ENCODE data around the gene MLNR. TPM values are rescaled to one million over a fixed set of nuclear protein-coding genes. Genes with fewer than 3 reads are reported as not detected.

MLNR gene
- not detected for total RNA-seq

- FAIRE-seq (no peak), DNase-seq (ENCODE audit: low spot score in 2 of 2) (peak in 1 of 2 donors; percentile 56)
Observed at GRCh38 chr13:49220036-49220855, at the start of gene MLNR. Gene MLNR (plus strand): TSS chr13:49220338. CDS start chr13:49220338, 0 bp downstream.

- DNase-seq (ENCODE audit: low spot score in 2 of 2), result no peak
- no peak for FAIRE-seq
Observed at GRCh38 chr13:49171359-49171758, 48.8 kb upstream of the MLNR start.

DNA sequence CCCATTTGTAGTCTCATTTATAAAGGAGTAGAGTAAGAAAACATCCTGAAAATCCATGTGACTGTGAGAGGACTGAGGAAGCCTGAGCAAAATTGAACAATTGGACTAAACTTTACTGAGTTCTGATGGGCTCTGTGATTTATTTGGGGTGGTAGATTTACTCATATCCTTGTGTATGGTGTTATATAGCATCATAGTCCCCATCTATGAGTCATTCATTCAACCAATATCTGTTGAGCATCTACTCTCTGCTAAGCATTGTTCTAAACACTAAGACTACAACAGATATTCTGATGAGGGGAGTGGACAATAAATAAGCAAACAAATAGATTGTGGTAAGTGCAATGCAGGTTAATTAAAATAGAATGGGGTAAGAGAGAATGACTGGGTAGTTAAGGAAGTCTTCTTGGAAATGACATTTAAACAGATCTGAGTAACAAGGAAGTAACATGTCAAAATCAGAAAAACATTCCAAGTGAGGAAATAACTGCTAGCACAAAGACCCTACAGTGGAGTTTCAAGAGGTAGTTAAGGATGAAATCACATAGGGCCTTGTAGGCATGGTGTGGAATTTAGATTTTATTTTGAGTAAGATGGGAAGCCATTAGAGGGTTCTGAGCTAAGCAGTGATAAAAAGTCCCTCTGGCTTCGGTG is 36.3 kb upstream of the MLNR start:
- DNase-seq (ENCODE audit: low spot score in 2 of 2), result no peak
- no peak for FAIRE-seq

- FAIRE-seq, result no peak
Observed at GRCh38 chr13:49184621-49185020, 35.5 kb upstream of the MLNR start.

DNA sequence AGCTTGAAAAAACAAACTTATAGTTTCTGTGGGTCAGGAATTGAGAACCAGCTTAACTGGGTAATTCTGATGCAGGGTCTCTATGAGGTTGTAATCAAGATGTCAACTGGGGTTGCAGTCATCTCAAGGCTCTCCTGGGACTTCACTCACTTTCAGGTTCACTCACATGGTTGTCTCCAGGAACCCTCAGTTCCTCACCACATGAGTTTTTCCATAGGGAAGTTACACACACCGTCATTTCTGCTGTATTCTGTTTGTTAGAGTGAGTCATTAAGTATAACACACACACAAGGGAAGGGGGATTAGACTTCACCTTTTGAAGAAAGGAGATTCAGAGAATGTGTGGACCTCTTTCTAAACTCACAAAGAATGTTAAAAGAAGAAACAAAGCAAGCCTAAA is 34.9 kb upstream of the MLNR start:
- DNase-seq (ENCODE audit: low spot score in 2 of 2), result no peak
- FAIRE-seq, result no peak

More at GRCh38 chr13:49184621-49185020, 35.5 kb upstream of the MLNR start:
- DNase-seq (ENCODE audit: low spot score in 2 of 2), result no peak

DNA sequence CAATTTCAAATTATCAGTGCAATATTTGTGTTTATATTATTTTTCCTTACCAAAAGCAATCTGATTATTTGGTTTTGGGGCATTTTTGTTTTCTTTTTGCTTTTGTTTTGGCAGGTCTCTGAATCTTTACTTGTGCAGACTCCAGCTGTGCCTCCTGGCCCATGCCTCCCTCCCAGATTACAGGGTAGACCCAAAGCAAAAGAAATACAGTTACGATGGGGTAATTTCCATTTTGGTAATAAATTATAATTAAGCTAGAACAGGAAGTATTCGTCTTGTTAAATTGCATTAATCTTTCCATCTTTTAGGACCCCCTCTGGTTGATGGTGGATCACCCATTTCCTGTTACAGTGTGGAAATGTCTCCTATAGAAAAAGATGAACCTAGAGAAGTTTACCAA is 29.2 kb upstream of the MLNR start:
- FAIRE-seq, result no peak
- DNase-seq (ENCODE audit: low spot score in 2 of 2), result no peak

DNA sequence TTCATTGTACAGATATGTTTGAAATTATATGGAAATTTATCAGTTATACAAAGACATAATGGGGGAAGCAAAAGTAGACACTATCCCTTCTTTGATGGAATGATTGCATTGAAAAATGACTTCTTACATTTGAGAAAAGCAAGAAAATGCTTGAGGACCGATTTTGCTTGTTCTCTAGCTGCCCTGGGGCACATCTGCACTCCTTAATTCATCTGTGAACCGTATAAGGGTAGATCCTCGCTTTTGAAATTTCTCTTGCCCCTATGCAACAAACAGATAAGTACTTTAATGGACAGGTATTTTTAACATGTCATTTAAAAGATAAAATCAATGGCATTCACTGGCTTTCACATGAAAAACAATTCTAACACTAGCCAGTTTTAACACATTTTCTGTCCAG is 13.5 kb upstream of the MLNR start:
- no peak for DNase-seq (ENCODE audit: low spot score in 2 of 2)
- no peak for FAIRE-seq

DNA sequence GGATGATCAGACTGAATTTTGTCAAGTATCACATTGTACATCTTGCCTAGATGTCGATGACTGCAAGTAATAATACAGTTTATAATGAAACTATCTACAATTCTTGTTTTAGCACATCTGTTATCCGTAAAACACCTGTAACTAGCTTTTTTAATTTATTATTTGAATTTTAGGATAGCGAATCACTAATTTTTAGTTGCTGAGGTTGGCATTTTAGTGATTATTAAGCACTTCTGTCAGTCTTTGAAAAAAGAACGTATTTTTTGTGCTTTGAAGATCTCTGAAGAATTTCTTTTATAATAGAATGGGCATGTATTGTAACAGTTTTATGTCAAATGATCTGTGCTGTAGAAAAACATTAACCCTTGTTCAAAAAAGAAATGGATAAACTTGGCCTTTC is 11.5 kb upstream of the MLNR start:
- FAIRE-seq, result no peak
- DNase-seq (ENCODE audit: low spot score in 2 of 2), result no peak

DNA sequence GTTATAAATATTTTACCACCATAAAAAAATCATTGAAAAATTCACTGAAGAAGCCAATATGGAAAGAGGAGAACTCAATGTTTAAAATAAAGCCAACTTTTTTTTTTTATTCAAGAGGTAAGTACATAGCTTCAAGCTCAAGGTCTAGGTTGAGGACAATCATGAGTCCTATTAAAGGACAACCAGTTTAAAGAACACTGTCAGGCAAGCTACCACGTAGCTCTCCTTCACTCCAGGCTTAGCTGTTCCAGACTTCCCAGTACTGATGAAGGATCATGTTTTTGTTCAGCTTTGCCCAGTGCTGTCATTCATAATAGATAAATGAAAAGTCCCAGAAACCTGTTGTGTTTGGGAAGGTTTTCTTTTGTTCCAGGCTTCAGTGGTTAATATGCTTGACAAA is 10.0 kb upstream of the MLNR start:
- no peak for FAIRE-seq
- no peak for DNase-seq (ENCODE audit: low spot score in 2 of 2)

GRCh38 chr13:49210669-49211068 is 9.5 kb upstream of the MLNR start:
- DNase-seq (ENCODE audit: low spot score in 2 of 2), result no peak
- FAIRE-seq, result no peak

DNA sequence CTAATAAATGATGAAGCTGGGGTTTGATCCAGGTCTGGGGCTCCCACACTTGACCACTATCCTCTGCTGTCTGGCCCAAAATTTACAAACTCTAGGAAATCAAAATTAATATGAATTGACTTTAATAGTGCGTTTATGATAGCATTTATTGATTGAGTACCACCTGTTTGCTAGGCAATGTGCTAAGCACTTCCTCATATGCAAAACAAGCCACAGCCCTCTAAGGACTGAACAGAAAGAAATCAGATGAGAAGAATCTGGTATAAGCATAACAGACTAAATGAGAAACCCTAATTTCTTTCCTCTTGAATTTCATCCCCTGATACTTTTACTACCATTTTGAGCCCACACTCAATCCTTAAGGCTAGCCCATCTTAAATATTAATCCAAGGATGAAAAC is 6.6 kb upstream of the MLNR start:
- DNase-seq (ENCODE audit: low spot score in 2 of 2), result no peak

GRCh38 chr13:49213997-49214916 is 5.9 kb upstream of the MLNR start:
- FAIRE-seq (no peak), DNase-seq (ENCODE audit: low spot score in 2 of 2) (no peak)

More for the DNA sequence above, 6.6 kb upstream of the MLNR start:
- FAIRE-seq, result no peak

GRCh38 chr13:49214917-49215376 is 5.2 kb upstream of the MLNR start:
- FAIRE-seq, result no peak

DNA sequence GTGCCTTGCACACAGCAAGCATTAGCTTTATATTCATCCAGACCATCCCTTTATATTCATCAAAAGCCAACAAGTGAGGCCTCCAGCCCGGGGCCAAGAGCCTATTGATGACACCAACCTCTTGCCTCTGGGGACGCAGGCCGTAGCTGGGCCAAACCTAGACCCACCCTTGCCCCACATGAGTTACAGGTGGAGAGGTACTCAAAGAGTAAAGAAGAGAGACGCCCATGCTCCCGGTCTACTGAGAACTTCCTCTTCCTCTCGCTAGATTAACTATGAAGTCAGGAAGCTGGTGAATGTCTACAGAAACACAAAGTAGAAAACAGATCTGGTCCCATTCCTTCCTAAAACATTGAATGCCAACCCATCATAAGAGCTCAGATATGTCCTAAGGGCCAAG is 3.8 kb upstream of the MLNR start:
- DNase-seq (ENCODE audit: low spot score in 2 of 2) (no peak), FAIRE-seq (no peak)

More at GRCh38 chr13:49214917-49215376, 5.2 kb upstream of the MLNR start:
- DNase-seq (ENCODE audit: low spot score in 2 of 2), result no peak

- DNase-seq (ENCODE audit: low spot score in 2 of 2), result no peak
- FAIRE-seq, result no peak
Observed at GRCh38 chr13:49217962-49218492, 2.1 kb upstream of the MLNR start.

GRCh38 chr13:49218493-49219051 is 1.6 kb upstream of the MLNR start:
- DNase-seq (ENCODE audit: low spot score in 2 of 2) (no peak), FAIRE-seq (no peak)

DNA sequence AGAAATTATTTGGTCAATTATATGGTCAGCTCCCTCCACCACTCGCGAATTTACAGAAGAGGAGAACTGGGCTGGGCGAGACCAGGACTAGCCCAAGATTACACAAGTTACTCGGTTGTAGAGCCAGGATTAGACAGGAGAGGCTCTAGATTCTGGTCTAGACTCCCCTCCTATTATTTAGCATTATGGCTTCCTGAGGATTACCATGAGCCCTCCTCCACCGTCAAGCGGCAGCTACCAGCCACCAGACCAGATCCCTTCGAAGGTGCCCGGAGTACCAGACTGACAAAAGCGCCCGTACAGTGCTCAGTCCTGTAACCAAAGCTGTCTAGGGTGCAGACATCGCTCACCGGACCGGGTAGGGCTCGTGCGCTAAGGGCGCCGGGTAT is 497 bp upstream of the MLNR start:
- no peak for FAIRE-seq

GRCh38 chr13:49220856-49221589 is 885 bp downstream of the MLNR start:
- DNase-seq (ENCODE audit: low spot score in 2 of 2) (peak in 1 of 2 donors; percentile 30), FAIRE-seq (no peak)

More for the DNA sequence above, 497 bp upstream of the MLNR start:
- no peak for DNase-seq (ENCODE audit: low spot score in 2 of 2)

DNA sequence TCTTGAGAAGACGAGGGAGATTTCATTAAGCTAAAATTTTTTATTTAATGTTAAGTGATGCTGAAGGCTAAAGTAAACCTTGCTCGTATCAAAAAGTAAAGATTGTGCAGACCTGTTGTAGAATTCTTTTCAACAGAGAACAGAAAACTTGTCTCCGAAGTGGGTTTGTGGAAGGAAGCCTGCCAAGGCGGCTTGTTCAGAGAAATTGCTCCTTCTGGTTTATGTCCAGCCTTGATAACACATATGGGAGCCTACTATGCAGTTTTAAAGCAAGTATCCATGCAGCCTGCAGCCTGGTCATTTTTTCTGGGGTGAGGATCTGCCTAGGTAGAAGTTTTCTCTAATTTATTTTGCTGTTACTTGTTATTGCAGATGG is 1.4 kb downstream of the MLNR start:
- FAIRE-seq (no peak), DNase-seq (ENCODE audit: low spot score in 2 of 2) (no peak)
